Stomach (tissue), 9 donors: ENCODE data around the gene PADI3. TPM values are rescaled to one million over a fixed set of nuclear protein-coding genes. Genes with fewer than 3 reads are reported as not detected.

ENCODE experiments used
- DNase-seq, 2 donors: peaks; one replicate each; pipeline versions ENCODE4 v3.0.0 to v3.0.0-alpha.2; 2013 to 2019
- H3K27ac ChIP-seq, 5 donors: fragments of 200-600 bp in 4 of 5; sonication (generic) in 4 of 5; one replicate each; pipeline ENCODE4 v1.5.1; 2013 to 2019; ENCODE audit warnings: mild to moderate bottlenecking in 1 of 5, moderate library complexity in 1 of 5
- H3K27me3 ChIP-seq, 3 donors: fragments of 200-600 bp; sonication (generic); one replicate each; pipeline ENCODE4 v1.5.1; 2017 to 2019; ENCODE audit warnings: mixed run types in 1 of 3
- H3K36me3 ChIP-seq, 4 donors: fragments of 200-600 bp; sonication (generic); 1 replicate in 3 of 4; 2 replicates in 1 of 4; pipeline ENCODE4 v1.5.1; 2016 to 2019
- H3K4me1 ChIP-seq, 4 donors: fragments of 200-600 bp; sonication (generic); one replicate each; pipeline ENCODE4 v1.5.1; 2016 to 2019
- H3K4me3 ChIP-seq, 4 donors: fragments of 200-600 bp; sonication (generic) in 3 of 4; one replicate each; pipeline ENCODE4 v1.5.1; 2016 to 2019; ENCODE audit warnings: mild to moderate bottlenecking in 1 of 4
- H3K9me3 ChIP-seq, 4 donors: fragments of 200-600 bp; sonication (generic); one replicate each; pipeline ENCODE4 v1.5.1; 2016 to 2019
- CTCF ChIP-seq, 7 experiments: fragments of 450-650 bp in 4 of 7; fragments of 200-600 bp in 3 of 7; sonication (generic) in 3 of 7; IDR thresholded peaks; one replicate each; pipeline ENCODE4 v1.5.1; 2016 to 2019; ENCODE audit warnings: antibody characterized with exemption in 7 of 7, control low read depth in 2 of 7, mild to moderate bottlenecking in 1 of 7
- EP300 ChIP-seq: sonication (generic); formaldehyde crosslinking; IDR thresholded peaks from one replicate; pipeline ENCODE4 v1.6.1; 2017; ENCODE audit warnings: antibody characterized with exemption
- POLR2A ChIP-seq, 4 donors: fragments of 450-650 bp; IDR thresholded peaks; one replicate each; pipeline ENCODE4 v1.6.1; 2016; ENCODE audit warnings: antibody characterized with exemption in 4 of 4, control low read depth in 2 of 4, mild to moderate bottlenecking in 1 of 4, moderate library complexity in 1 of 4
- POLR2AphosphoS5 ChIP-seq, 3 donors: sonication (generic); formaldehyde crosslinking; IDR thresholded peaks; one replicate each; pipeline ENCODE4 v1.6.1; 2016; ENCODE audit warnings: antibody characterized with exemption in 3 of 3
- WGBS, 5 donors: extraction: QIAGEN DNeasy Blood & Tissue Kit in 3 of 5; methylation state at CpG; one replicate each; pipeline versions ENCODE4 v1.1.5 to v1.1.7; 2013 to 2018; 5-methylcytosine and 5-hydroxymethylcytosine counted together
- intact Hi-C: fragments of 100-400 bp; cut with DNase I; formaldehyde crosslinking; loops from one replicate; pipeline ENCODE4 v1.15.1; 2023; ENCODE audit warnings: low total_unique reads
- polyA plus RNA-seq, 3 donors: library from polyadenylated mRNA; stranded (reverse); fragments of 200-250 nt; gene quantifications; one replicate each; pipeline ENCODE4 v1.2.3, GENCODE V29; 2013
- small RNA-seq, 4 donors: library from RNA; depleted of rRNA; stranded (forward); fragments of <200 nt; gene quantifications; one replicate each; pipeline ENCODE3, GENCODE V24; 2016
- total RNA-seq, 5 donors: library from RNA; depleted of rRNA; stranded (reverse); fragments of >200 nt; gene quantifications; one replicate each; pipeline versions ENCODE4 v1.1.0 to v1.2.3, GENCODE V29; 2014 to 2016
- donor health status: healthy with polysubstance abuse.
- donor health status: Bipolar disorder and iron deficiency.
- donor health status: healthy.

The PADI3 gene
- total and polyA plus RNA-seq, 8 donors = 5.4 TPM; not detected in 7

DNA sequence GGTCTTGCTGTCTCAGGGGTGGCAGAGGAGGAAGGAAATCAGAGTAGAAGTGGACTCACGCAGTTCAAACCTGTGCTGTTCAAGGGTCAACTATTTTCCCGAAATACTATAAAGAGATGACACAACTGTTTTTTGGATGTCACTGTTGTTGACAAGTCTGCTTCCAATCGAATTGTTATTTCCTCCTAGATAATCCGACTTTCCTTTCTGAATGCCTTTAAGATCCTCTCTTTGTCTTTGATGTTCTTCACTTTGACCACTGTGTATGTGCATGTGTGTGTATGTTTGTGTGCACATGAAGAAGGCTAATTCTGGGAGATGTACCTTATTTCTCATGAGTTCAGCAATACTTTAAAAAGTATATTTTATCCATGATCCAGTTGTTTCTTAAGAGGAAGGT lies 80.7 kb downstream of the PADI3 start:
- intact Hi-C loops = no loop called here
- H3K36me3 ChIP-seq = no peaks in the 10 kb centered on the region
- H3K27ac ChIP-seq = no peak overlapping the region
- H3K4me1 ChIP-seq = no peaks in the 10 kb centered on the region
- 67 to 74% (median 73%) methylated on average over 4 of the region's 4 CpGs for WGBS, 5 donors
- H3K4me3 ChIP-seq = no peak overlapping the region
- no peaks in the 10 kb centered on the region for H3K9me3 ChIP-seq
- no peak for DNase-seq
- peaks cover 0 to 55% (median 4%) of the 10 kb centered on the region in 3 donors for H3K27me3 ChIP-seq
- no peak for TF ChIP-seq POLR2A (IDR thresholded peaks at IDR 0.05)
- no peak for TF ChIP-seq CTCF (IDR thresholded peaks at IDR 0.05)
- no peak for TF ChIP-seq POLR2AphosphoS5 (IDR thresholded peaks at IDR 0.05)
- no peak for TF ChIP-seq EP300

- no peak overlapping the region for H3K4me3 ChIP-seq
- intact Hi-C loops = no loop called here
- DNase-seq = no peak
- H3K27me3 ChIP-seq = peaks cover 0 to 65% (median 4%) of the 10 kb centered on the region in 3 donors
- no peaks in the 10 kb centered on the region for H3K9me3 ChIP-seq
- no peak for TF ChIP-seq EP300
- TF ChIP-seq POLR2A (IDR thresholded peaks at IDR 0.05) = no peak
- WGBS, 5 donors = 66 to 86% (median 72%) methylated on average over 7 of the region's 7 CpGs
- no peak overlapping the region for H3K27ac ChIP-seq
- no peaks in the 10 kb centered on the region for H3K4me1 ChIP-seq
- no peaks in the 10 kb centered on the region for H3K36me3 ChIP-seq
These were observed 82.0 kb downstream of the PADI3 start for GRCh38 chr1:17330856-17331255.

- Histone ChIP-seq H3K4me3 (no peak overlapping the region), H3K27ac (no peak overlapping the region), H3K27me3 (peaks cover 0 to 68% (median 4%) of the 10 kb centered on the region in 3 donors), H3K36me3 (no peaks in the 10 kb centered on the region), H3K4me1 (no peaks in the 10 kb centered on the region), H3K9me3 (no peaks in the 10 kb centered on the region)
- 81 to 96% (median 88%) methylated on average over 8 of the region's 8 CpGs for WGBS, 5 donors
- intact Hi-C loops = no loop called here
- DNase-seq = no peak
- no peak for TF ChIP-seq CTCF (IDR thresholded peaks at IDR 0.05)
- TF ChIP-seq POLR2A (IDR thresholded peaks at IDR 0.05) = no peak
- no peak for TF ChIP-seq EP300
- no peak for TF ChIP-seq POLR2AphosphoS5 (IDR thresholded peaks at IDR 0.05)
These were observed 84.2 kb downstream of the PADI3 start for GRCh38 chr1:17333081-17333480.

Small RNA genes within 50 kb of the gene (small RNA-seq; reads per million reads assigned to genes)
- 0 reads per million in 4 donors for gene MIR3972

Other genes starting within 250 kb of the PADI3 start
- 100 to 1,000 TPM in 2 of 5 donors, 10 to 100 TPM in 3; 11.1 to 249 (median 42.6) TPM for gene ATP13A2, start 237.2 kb upstream of the PADI3 start, total RNA-seq
- gene ATP13A2, start 237.2 kb upstream of the PADI3 start, polyA plus RNA-seq = 10 to 100 TPM; 14.2 to 22.5 (median 19.9) TPM
- 100 to 1,000 TPM in 3 of 5 donors, 10 to 100 TPM in 2; 42.6 to 246 (median 117) TPM for gene SDHB, start 195.1 kb upstream of the PADI3 start, total RNA-seq
- gene SDHB, start 195.1 kb upstream of the PADI3 start, polyA plus RNA-seq = 100 to 1,000 TPM in 2 of 3 donors, 10 to 100 TPM in 1; 91.6 to 151 (median 125) TPM
- gene PADI2, start 129.6 kb upstream of the PADI3 start, total RNA-seq = 10 to 100 TPM in 1 of 5 donors, 1 to 10 TPM in 3, not detected in 1; 1.3 to 86.0 (median 3.9) TPM
- under 1 TPM; 0.31 to 0.50 (median 0.33) TPM for gene PADI2, start 129.6 kb upstream of the PADI3 start, polyA plus RNA-seq
- gene PADI1, start 44.0 kb upstream of the PADI3 start, total RNA-seq = under 1 TPM in 1 of 5 donors, not detected in 4; 0.37 TPM
- 10 to 100 TPM in 1 of 3 donors, not detected in 2; 98.2 TPM for gene PADI1, start 44.0 kb upstream of the PADI3 start, polyA plus RNA-seq
- gene PADI4, start 59.1 kb downstream of the PADI3 start, total RNA-seq = under 1 TPM in 1 of 5 donors, not detected in 4; 0.18 TPM
- under 1 TPM in 2 of 3 donors, not detected in 1; 0.08 to 0.25 TPM for gene PADI4, start 59.1 kb downstream of the PADI3 start, polyA plus RNA-seq
- not detected for gene PADI6, start 123.1 kb downstream of the PADI3 start, total RNA-seq
- gene PADI6, start 123.1 kb downstream of the PADI3 start, polyA plus RNA-seq = not detected
- 10 to 100 TPM; 15.8 to 73.6 (median 35.4) TPM for gene RCC2, start 190.6 kb downstream of the PADI3 start, total RNA-seq
- gene RCC2, start 190.6 kb downstream of the PADI3 start, polyA plus RNA-seq = 10 to 100 TPM; 16.0 to 29.1 (median 22.9) TPM